CD4-positive, CD25-positive, alpha-beta regulatory T cell (primary cell): ENCODE results near the gene RHBDF1. TPM values are rescaled to one million over a fixed set of nuclear protein-coding genes. Genes with fewer than 3 reads are reported as not detected.
A peak's percentile ranks its signal among the peaks of the same experiment; 100 is the strongest.

ENCODE experiments used
- ATAC-seq, 2 donors: fragments of 150-1000 bp; cut with Tn5 transposase; one replicate each; pipeline ENCODE4 v1.10.0; 2021; ENCODE audit warnings: low read depth in 2 of 2, moderate number of reproducible peaks in 2 of 2, moderate library complexity in 1 of 2
- DNase-seq, 3 donors: peaks; one replicate each; pipeline versions ENCODE4 v3.0.0 to v3.0.0-alpha.2; 2012 to 2022; ENCODE audit warnings: mixed read lengths in 1 of 3
- H3K27ac ChIP-seq: one replicate; pipeline ENCODE4 v1.7.0; 2013; ENCODE audit warnings: mild to moderate bottlenecking, low read length; ENCODE audit not compliant: insufficient read depth, poor library complexity, severe bottlenecking
- H3K27me3 ChIP-seq: one replicate; pipeline ENCODE4 v1.7.0; 2013; ENCODE audit warnings: low read length; ENCODE audit not compliant: control insufficient read depth, insufficient read depth
- H3K36me3 ChIP-seq: one replicate; pipeline ENCODE4 v1.7.0; 2013; ENCODE audit warnings: mild to moderate bottlenecking, low read length, moderate library complexity; ENCODE audit not compliant: control insufficient read depth, insufficient read depth
- H3K4me1 ChIP-seq: 2 replicates; pipeline ENCODE4 v1.7.0; 2013; ENCODE audit warnings: mild to moderate bottlenecking, low read length; ENCODE audit not compliant: insufficient read depth, control insufficient read depth, poor library complexity, severe bottlenecking
- H3K4me3 ChIP-seq: one replicate; pipeline ENCODE4 v1.7.0; 2013; ENCODE audit warnings: low read depth, mild to moderate bottlenecking, low read length, moderate library complexity
- H3K9me3 ChIP-seq, 2 experiments: 1 replicate in 1 of 2; 2 replicates in 1 of 2; pipeline ENCODE4 v1.7.0; 2013; ENCODE audit warnings: low read length in 2 of 2, mild to moderate bottlenecking in 1 of 2, moderate library complexity in 1 of 2; ENCODE audit not compliant: control insufficient read depth in 2 of 2
- H3K27ac Mint-ChIP-seq, 3 donors: one replicate each; pipeline ENCODE4 v1.8.0; 2020 to 2022; ENCODE audit warnings: mild to moderate bottlenecking in 3 of 3, mixed read lengths in 3 of 3, moderate library complexity in 2 of 3
- H3K27me3 Mint-ChIP-seq: one replicate; pipeline ENCODE4 v1.8.0; 2022; ENCODE audit warnings: mild to moderate bottlenecking, mixed read lengths
- H3K36me3 Mint-ChIP-seq: one replicate; pipeline ENCODE4 v1.8.0; 2020; ENCODE audit warnings: mixed read lengths
- H3K4me1 Mint-ChIP-seq, 4 donors: one replicate each; pipeline ENCODE4 v1.8.0; 2020 to 2022; ENCODE audit warnings: mixed read lengths in 4 of 4, mild to moderate bottlenecking in 1 of 4
- H3K4me3 Mint-ChIP-seq, 4 donors: one replicate each; pipeline ENCODE4 v1.8.0; 2020 to 2022; ENCODE audit warnings: mild to moderate bottlenecking in 4 of 4, mixed read lengths in 4 of 4, moderate library complexity in 3 of 4
- H3K9me3 Mint-ChIP-seq, 7 donors: one replicate each; pipeline ENCODE4 v1.8.0; 2020 to 2022; ENCODE audit warnings: mixed read lengths in 7 of 7, mild to moderate bottlenecking in 3 of 7, moderate library complexity in 2 of 7
- polyA plus RNA-seq, 4 donors: library from polyadenylated mRNA; unstranded; fragments of 300-500 nt; fragmentation: Illumina TruSeq; gene quantifications; one replicate each; pipeline ENCODE4 v1.2.3, GENCODE V29; 2021
- total RNA-seq: library from RNA; stranded (reverse); gene quantifications from one replicate; pipeline ENCODE4 v1.2.3, GENCODE V29; 2022

RHBDF1 gene
- total and polyA plus RNA-seq, 5 donors from 2014 or later = 0.67 TPM; not detected in 4

- no peaks in the 10 kb centered on the region for H3K9me3 Mint-ChIP-seq
- peaks cover 20% of the 10 kb centered on the region for H3K36me3 ChIP-seq
- H3K4me1 Mint-ChIP-seq = peaks cover 0 to 8% (median 2%) of the 10 kb centered on the region in 4 donors
- H3K4me3 ChIP-seq = no peak overlapping the region
- no peak overlapping the region for H3K4me3 Mint-ChIP-seq
- no peak overlapping the region for H3K27ac ChIP-seq
- H3K27ac Mint-ChIP-seq = peak overlapping the region in 1 of 3 donors; percentile 20
- no peaks in the 10 kb centered on the region for H3K9me3 ChIP-seq
- H3K36me3 Mint-ChIP-seq = peaks cover 13% of the 10 kb centered on the region
- H3K4me1 ChIP-seq = no peaks in the 10 kb centered on the region
- H3K27me3 Mint-ChIP-seq = no peaks in the 10 kb centered on the region
- H3K27me3 ChIP-seq = no peaks in the 10 kb centered on the region
- no peak for ATAC-seq
- DNase-seq = no peak
Observed at GRCh38 chr16:116015-116414, 43.6 kb upstream of the RHBDF1 start.

- Histone ChIP-seq H3K36me3 (peaks cover 26% of the 10 kb centered on the region), H3K4me3 (no peak overlapping the region), H3K9me3 (no peaks in the 10 kb centered on the region), H3K27ac (no peak overlapping the region), H3K27me3 (no peaks in the 10 kb centered on the region), H3K4me1 (no peaks in the 10 kb centered on the region)
- no peak for ATAC-seq
- DNase-seq = no peak
- Mint-ChIP-seq H3K36me3 (peaks cover 18% of the 10 kb centered on the region), H3K27ac (peak overlapping the region in 1 of 3 donors; percentile 33), H3K4me1 (peaks cover 0 to 8% (median 2%) of the 10 kb centered on the region in 4 donors), H3K9me3 (no peaks in the 10 kb centered on the region), H3K4me3 (no peak overlapping the region), H3K27me3 (no peaks in the 10 kb centered on the region)
Observed at GRCh38 chr16:114327-114726, 41.9 kb upstream of the RHBDF1 start.

GRCh38 chr16:112153-112840 is 39.9 kb upstream of the RHBDF1 start:
- H3K4me1 Mint-ChIP-seq = peaks cover 0 to under 1% (median 0%) of the 10 kb centered on the region in 4 donors
- H3K36me3 Mint-ChIP-seq = peaks cover 23% of the 10 kb centered on the region
- Histone ChIP-seq H3K27me3 (no peaks in the 10 kb centered on the region), H3K27ac (no peak overlapping the region), H3K4me1 (no peaks in the 10 kb centered on the region), H3K4me3 (no peak overlapping the region), H3K9me3 (no peaks in the 10 kb centered on the region), H3K36me3 (peaks cover 26% of the 10 kb centered on the region)
- DNase-seq = no peak
- no peak overlapping the region for H3K27ac Mint-ChIP-seq
- no peak overlapping the region for H3K4me3 Mint-ChIP-seq
- H3K27me3 Mint-ChIP-seq = no peaks in the 10 kb centered on the region
- no peak for ATAC-seq
- H3K9me3 Mint-ChIP-seq = no peaks in the 10 kb centered on the region

- peak; percentile 46 to 81 (median 65) for DNase-seq
- no peaks in the 10 kb centered on the region for H3K27me3 Mint-ChIP-seq
- H3K4me3 Mint-ChIP-seq = no peak overlapping the region
- no peaks in the 10 kb centered on the region for H3K9me3 ChIP-seq
- H3K4me1 Mint-ChIP-seq = peaks cover 3 to 7% (median 5%) of the 10 kb centered on the region in 4 donors
- peak; percentile 62 to 73 for ATAC-seq
- H3K27me3 ChIP-seq = no peaks in the 10 kb centered on the region
- no peak overlapping the region for H3K27ac Mint-ChIP-seq
- no peaks in the 10 kb centered on the region for H3K4me1 ChIP-seq
- peaks cover 20% of the 10 kb centered on the region for H3K36me3 Mint-ChIP-seq
- H3K36me3 ChIP-seq = peaks cover 9% of the 10 kb centered on the region
- H3K27ac ChIP-seq = no peak overlapping the region
- H3K4me3 ChIP-seq = no peak overlapping the region
- H3K9me3 Mint-ChIP-seq = no peaks in the 10 kb centered on the region
Observed at GRCh38 chr16:106623-107324, 34.3 kb upstream of the RHBDF1 start.

GRCh38 chr16:105521-105920 is 33.1 kb upstream of the RHBDF1 start:
- H3K9me3 ChIP-seq = no peaks in the 10 kb centered on the region
- DNase-seq = no peak
- Mint-ChIP-seq H3K36me3 (peaks cover 17% of the 10 kb centered on the region), H3K4me1 (peaks cover 3 to 7% (median 5%) of the 10 kb centered on the region in 4 donors), H3K27me3 (no peaks in the 10 kb centered on the region), H3K4me3 (no peak overlapping the region), H3K27ac (no peak overlapping the region), H3K9me3 (no peaks in the 10 kb centered on the region)
- no peak overlapping the region for H3K4me3 ChIP-seq
- H3K4me1 ChIP-seq = no peaks in the 10 kb centered on the region
- H3K27ac ChIP-seq = no peak overlapping the region
- no peaks in the 10 kb centered on the region for H3K27me3 ChIP-seq
- peaks cover 8% of the 10 kb centered on the region for H3K36me3 ChIP-seq
- ATAC-seq = no peak

GRCh38 chr16:104928-105327 is 32.5 kb upstream of the RHBDF1 start:
- no peak overlapping the region for H3K27ac ChIP-seq
- H3K36me3 ChIP-seq = peaks cover 3% of the 10 kb centered on the region
- no peaks in the 10 kb centered on the region for H3K4me1 ChIP-seq
- no peak overlapping the region for H3K4me3 Mint-ChIP-seq
- H3K4me3 ChIP-seq = no peak overlapping the region
- no peak overlapping the region for H3K27ac Mint-ChIP-seq
- no peaks in the 10 kb centered on the region for H3K27me3 ChIP-seq
- DNase-seq (no peak), ATAC-seq (no peak)
- peaks cover 3 to 7% (median 5%) of the 10 kb centered on the region in 4 donors for H3K4me1 Mint-ChIP-seq
- peaks cover 17% of the 10 kb centered on the region for H3K36me3 Mint-ChIP-seq
- no peaks in the 10 kb centered on the region for H3K9me3 ChIP-seq
- no peaks in the 10 kb centered on the region for H3K9me3 Mint-ChIP-seq
- H3K27me3 Mint-ChIP-seq = no peaks in the 10 kb centered on the region

GRCh38 chr16:104355-104754 is 31.9 kb upstream of the RHBDF1 start:
- Histone ChIP-seq H3K4me3 (no peak overlapping the region), H3K9me3 (no peaks in the 10 kb centered on the region), H3K27ac (no peak overlapping the region), H3K36me3 (peaks cover 3% of the 10 kb centered on the region), H3K4me1 (no peaks in the 10 kb centered on the region), H3K27me3 (no peaks in the 10 kb centered on the region)
- DNase-seq (no peak), ATAC-seq (no peak)
- H3K27ac Mint-ChIP-seq = no peak overlapping the region
- no peak overlapping the region for H3K4me3 Mint-ChIP-seq
- no peaks in the 10 kb centered on the region for H3K9me3 Mint-ChIP-seq
- peaks cover 3 to 7% (median 5%) of the 10 kb centered on the region in 4 donors for H3K4me1 Mint-ChIP-seq
- peaks cover 12% of the 10 kb centered on the region for H3K36me3 Mint-ChIP-seq
- no peaks in the 10 kb centered on the region for H3K27me3 Mint-ChIP-seq
